ENCODE results near the gene GNG2. TPM values are rescaled to one million over a fixed set of nuclear protein-coding genes. Genes with fewer than 3 reads are reported as not detected.

Gene GNG2
- total and polyA plus RNA-seq, 2 experiments from 2014 or later: 9.9 to 14.8 TPM

DNA sequence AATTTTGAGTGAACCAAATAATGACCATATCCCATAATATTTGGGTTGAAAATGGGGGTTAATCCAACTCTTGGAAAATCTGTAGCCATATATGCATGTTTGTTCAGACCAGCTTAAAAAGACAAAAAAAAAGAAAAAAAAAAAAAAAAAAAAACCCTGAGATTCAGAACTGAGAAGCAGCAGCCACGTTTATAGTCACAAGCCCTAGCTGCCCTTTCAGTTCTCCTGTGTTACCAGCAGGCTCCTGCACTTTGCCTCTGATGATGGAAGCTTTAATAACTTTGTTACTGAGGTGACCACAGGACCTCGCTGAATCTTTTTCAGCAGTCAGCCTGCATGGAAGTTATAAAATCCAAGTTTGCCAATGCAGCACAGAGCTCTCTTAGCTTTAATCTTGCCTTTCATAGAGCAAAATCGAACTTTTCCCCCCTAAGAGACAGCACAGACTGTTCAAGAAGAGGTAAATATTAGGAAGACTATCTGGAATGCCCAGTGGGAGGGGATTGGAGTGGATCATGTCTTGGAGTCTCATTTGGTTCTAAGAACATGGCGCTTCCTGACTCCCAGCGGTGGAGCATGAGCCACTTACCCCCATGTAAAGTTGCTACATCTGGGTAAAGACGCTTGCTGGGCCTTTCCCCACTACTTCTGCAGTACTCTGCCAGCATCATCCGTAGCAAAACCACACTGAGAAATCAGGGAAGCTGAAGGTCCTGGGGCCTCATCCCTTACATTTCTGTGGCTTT, 20.6 kb downstream of the GNG2 start (continued):
- TF ChIP-seq CREB1 (CRISPR knock-in tag; IDR thresholded peaks at IDR 0.05; ENCODE audit: low read depth) (no peak), NANOG (IDR thresholded peaks at IDR 0.05; ENCODE audit: borderline replicate concordance) (no peak), EZH2phosphoT487 (IDR thresholded peaks at IDR 0.05; ENCODE audit: unreplicated experiment) (no peak)
- TF ChIP-seq, protein P1, sequence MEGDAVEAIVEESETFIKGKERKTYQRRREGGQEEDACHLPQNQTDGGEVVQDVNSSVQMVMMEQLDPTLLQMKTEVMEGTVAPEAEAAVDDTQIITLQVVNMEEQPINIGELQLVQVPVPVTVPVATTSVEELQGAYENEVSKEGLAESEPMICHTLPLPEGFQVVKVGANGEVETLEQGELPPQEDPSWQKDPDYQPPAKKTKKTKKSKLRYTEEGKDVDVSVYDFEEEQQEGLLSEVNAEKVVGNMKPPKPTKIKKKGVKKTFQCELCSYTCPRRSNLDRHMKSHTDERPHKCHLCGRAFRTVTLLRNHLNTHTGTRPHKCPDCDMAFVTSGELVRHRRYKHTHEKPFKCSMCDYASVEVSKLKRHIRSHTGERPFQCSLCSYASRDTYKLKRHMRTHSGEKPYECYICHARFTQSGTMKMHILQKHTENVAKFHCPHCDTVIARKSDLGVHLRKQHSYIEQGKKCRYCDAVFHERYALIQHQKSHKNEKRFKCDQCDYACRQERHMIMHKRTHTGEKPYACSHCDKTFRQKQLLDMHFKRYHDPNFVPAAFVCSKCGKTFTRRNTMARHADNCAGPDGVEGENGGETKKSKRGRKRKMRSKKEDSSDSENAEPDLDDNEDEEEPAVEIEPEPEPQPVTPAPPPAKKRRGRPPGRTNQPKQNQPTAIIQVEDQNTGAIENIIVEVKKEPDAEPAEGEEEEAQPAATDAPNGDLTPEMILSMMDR (conservative IDR thresholded peaks at IDR 0.05; ENCODE audit: low read depth in 2 of 2): no peak

DNA sequence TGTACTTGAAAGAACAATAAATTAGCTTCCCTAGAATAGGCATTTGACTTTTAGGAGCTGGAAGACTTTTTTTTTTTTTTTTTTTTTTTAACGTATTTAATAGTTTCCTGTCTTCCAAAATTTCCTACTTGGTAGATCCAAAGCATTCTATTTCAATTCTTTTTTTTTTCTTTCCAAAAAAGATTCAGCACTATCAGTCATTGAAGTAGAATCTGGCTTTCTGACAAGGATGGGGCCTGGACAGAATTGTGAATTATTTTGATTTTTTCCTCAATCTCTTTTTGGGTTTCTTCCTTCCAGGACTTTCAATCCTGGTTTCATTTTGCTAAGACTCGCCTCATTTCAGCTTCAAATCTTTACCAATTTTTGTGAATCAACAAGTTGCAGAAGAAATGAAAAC, 21.2 kb downstream of the GNG2 start:
- H3K9me3 Mint-ChIP-seq: no peaks in the 10 kb centered on the region
- Histone ChIP-seq H2AFZ (no peak overlapping the region), H3K36me3 (ENCODE audit: insufficient read depth) (no peaks in the 10 kb centered on the region), H3K4me1 (ENCODE audit: insufficient read depth) (no peaks in the 10 kb centered on the region), H3K27me3 (ENCODE audit: insufficient read depth) (no peaks in the 10 kb centered on the region), H3K79me2 (replicated peaks; ENCODE audit: insufficient read depth) (no peaks in the 10 kb centered on the region), H3K4me3 (no peak overlapping the region), H3K9me2 (ENCODE audit: insufficient read depth) (no peaks in the 10 kb centered on the region), H3K4me2 (no peak overlapping the region), H3F3A (replicated peaks; ENCODE audit: low read depth) (no peaks in the 10 kb centered on the region), H4K20me1 (replicated peaks; ENCODE audit: insufficient read depth) (no peaks in the 10 kb centered on the region), H3K27ac (ENCODE audit: low read depth) (no peak overlapping the region)
- H3K27me3 Mint-ChIP-seq (ENCODE audit: insufficient read depth, low read depth, poor library complexity): no peaks in the 10 kb centered on the region
- H3K4me1 Mint-ChIP-seq: no peaks in the 10 kb centered on the region; the same call in 2 of the 3 replicates
- DNase-seq (ENCODE audit: low spot score) (no peak), ATAC-seq (no peak)
- no peak overlapping the region for H3K4me3 Mint-ChIP-seq
- H3K27ac Mint-ChIP-seq: no peak overlapping the region
- no peaks in the 10 kb centered on the region for H3K36me3 Mint-ChIP-seq (ENCODE audit: low read depth)
- TF ChIP-seq EZH2phosphoT487 (IDR thresholded peaks at IDR 0.05; ENCODE audit: unreplicated experiment) (no peak), ZNF331 (CRISPR knock-in tag; IDR thresholded peaks at IDR 0.05; ENCODE audit: low read depth) (no peak), JUNB (IDR thresholded peaks at IDR 0.05; ENCODE audit: unreplicated experiment) (no peak), STAT1 (IDR thresholded peaks at IDR 0.05; ENCODE audit: unreplicated experiment) (no peak), ZNF462 (CRISPR knock-in tag; IDR thresholded peaks at IDR 0.05) (no peak)
- TF ChIP-seq, protein P2, sequence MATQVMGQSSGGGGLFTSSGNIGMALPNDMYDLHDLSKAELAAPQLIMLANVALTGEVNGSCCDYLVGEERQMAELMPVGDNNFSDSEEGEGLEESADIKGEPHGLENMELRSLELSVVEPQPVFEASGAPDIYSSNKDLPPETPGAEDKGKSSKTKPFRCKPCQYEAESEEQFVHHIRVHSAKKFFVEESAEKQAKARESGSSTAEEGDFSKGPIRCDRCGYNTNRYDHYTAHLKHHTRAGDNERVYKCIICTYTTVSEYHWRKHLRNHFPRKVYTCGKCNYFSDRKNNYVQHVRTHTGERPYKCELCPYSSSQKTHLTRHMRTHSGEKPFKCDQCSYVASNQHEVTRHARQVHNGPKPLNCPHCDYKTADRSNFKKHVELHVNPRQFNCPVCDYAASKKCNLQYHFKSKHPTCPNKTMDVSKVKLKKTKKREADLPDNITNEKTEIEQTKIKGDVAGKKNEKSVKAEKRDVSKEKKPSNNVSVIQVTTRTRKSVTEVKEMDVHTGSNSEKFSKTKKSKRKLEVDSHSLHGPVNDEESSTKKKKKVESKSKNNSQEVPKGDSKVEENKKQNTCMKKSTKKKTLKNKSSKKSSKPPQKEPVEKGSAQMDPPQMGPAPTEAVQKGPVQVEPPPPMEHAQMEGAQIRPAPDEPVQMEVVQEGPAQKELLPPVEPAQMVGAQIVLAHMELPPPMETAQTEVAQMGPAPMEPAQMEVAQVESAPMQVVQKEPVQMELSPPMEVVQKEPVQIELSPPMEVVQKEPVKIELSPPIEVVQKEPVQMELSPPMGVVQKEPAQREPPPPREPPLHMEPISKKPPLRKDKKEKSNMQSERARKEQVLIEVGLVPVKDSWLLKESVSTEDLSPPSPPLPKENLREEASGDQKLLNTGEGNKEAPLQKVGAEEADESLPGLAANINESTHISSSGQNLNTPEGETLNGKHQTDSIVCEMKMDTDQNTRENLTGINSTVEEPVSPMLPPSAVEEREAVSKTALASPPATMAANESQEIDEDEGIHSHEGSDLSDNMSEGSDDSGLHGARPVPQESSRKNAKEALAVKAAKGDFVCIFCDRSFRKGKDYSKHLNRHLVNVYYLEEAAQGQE (IDR thresholded peaks at IDR 0.05; ENCODE audit: unreplicated experiment): no peak
- TF ChIP-seq, protein P3, sequence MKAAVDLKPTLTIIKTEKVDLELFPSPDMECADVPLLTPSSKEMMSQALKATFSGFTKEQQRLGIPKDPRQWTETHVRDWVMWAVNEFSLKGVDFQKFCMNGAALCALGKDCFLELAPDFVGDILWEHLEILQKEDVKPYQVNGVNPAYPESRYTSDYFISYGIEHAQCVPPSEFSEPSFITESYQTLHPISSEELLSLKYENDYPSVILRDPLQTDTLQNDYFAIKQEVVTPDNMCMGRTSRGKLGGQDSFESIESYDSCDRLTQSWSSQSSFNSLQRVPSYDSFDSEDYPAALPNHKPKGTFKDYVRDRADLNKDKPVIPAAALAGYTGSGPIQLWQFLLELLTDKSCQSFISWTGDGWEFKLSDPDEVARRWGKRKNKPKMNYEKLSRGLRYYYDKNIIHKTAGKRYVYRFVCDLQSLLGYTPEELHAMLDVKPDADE (IDR thresholded peaks at IDR 0.05): no peak
